Measurements from ENCODE around the gene SNED1. TPM values are rescaled to one million over a fixed set of nuclear protein-coding genes. Genes with fewer than 3 reads are reported as not detected.

The SNED1 gene
- polyA plus RNA-seq, 1 donor (not counting 4 experiments of a cell fraction or from before 2014, with no cell fraction given) = 0.12 TPM

DNA sequence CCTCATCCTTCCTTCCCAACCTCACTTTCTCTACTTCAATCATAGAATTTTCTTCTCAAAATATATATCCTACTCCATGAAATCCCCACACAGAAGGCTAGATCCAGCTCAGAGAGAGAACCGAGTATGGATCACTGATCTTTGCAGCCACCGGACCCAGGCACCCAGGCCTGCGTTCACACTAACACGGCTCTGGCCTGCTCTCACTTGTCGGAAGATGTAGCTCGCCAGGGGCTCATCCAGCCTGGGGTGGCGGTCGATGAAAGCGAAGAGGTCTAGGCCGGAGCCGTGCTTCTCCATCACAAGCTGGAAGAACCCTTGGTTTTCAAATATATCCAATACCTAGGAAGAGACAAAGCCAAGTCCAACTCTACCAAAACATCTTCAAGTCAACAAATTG, 116.4 kb downstream of the SNED1 start:
- Histone ChIP-seq H3K4me3 (ENCODE audit: control insufficient read depth in 2 of 3, extremely low read depth in 1 of 3, insufficient read depth in 2 of 3, low read depth in 1 of 3, low read length in 3 of 3) (no peak overlapping the region), H3K9me1 (ENCODE audit: control insufficient read depth, extremely low read depth, insufficient read depth, low read length) (no peaks in the 10 kb centered on the region), H3K9me3 (ENCODE audit: control insufficient read depth, low read depth, low read length) (no peaks in the 10 kb centered on the region), H4K20me1 (ENCODE audit: control insufficient read depth, extremely low read depth, insufficient read depth, low read length) (no peaks in the 10 kb centered on the region), H3K4me2 (ENCODE audit: control insufficient read depth, extremely low read depth, insufficient read depth, low read depth, low read length) (no peak overlapping the region), H2AFZ (ENCODE audit: control insufficient read depth, low read length) (no peak overlapping the region), H3K79me2 (ENCODE audit: control insufficient read depth, insufficient read depth, low read length) (no peaks in the 10 kb centered on the region), H3K4me1 (ENCODE audit: control insufficient read depth, extremely low read depth, insufficient read depth, low read length) (no peaks in the 10 kb centered on the region), H3K36me3 (ENCODE audit: control insufficient read depth in 2 of 2, extremely low read depth in 1 of 2, insufficient read depth in 2 of 2, low read length in 2 of 2) (peaks cover 0 to 3% of the 10 kb centered on the region in 2 experiments), H3K27me3 (ENCODE audit: control insufficient read depth, extremely low read depth, insufficient read depth, low read length) (no peaks in the 10 kb centered on the region), H3K27ac (ENCODE audit: control insufficient read depth, insufficient read depth, low read length) (no peak overlapping the region), H3K9ac (ENCODE audit: control insufficient read depth, extremely low read depth, insufficient read depth, low read length) (no peak overlapping the region)
- TF ChIP-seq, protein P1, sequence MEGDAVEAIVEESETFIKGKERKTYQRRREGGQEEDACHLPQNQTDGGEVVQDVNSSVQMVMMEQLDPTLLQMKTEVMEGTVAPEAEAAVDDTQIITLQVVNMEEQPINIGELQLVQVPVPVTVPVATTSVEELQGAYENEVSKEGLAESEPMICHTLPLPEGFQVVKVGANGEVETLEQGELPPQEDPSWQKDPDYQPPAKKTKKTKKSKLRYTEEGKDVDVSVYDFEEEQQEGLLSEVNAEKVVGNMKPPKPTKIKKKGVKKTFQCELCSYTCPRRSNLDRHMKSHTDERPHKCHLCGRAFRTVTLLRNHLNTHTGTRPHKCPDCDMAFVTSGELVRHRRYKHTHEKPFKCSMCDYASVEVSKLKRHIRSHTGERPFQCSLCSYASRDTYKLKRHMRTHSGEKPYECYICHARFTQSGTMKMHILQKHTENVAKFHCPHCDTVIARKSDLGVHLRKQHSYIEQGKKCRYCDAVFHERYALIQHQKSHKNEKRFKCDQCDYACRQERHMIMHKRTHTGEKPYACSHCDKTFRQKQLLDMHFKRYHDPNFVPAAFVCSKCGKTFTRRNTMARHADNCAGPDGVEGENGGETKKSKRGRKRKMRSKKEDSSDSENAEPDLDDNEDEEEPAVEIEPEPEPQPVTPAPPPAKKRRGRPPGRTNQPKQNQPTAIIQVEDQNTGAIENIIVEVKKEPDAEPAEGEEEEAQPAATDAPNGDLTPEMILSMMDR (optimal IDR thresholded peaks at IDR 0.05 in 1 of 3, IDR thresholded peaks at IDR 0.05 in 1 of 3, conservative IDR thresholded peaks at IDR 0.05 in 1 of 3; ENCODE audit: extremely low read depth in 1 of 3, insufficient read depth in 2 of 3, low read length in 3 of 3) = no peak
- TF ChIP-seq EZH2 (IDR thresholded peaks at IDR 0.05; ENCODE audit: low read length) = no peak
- dilution Hi-C loops (cut with MboI; ENCODE audit: extremely low pct_ligation_motif_present, low sequenced_read_pairs) = no loop called here
- DNase-seq (ENCODE audit: low read depth, low spot score) (no peak), FAIRE-seq (no peak)

DNA sequence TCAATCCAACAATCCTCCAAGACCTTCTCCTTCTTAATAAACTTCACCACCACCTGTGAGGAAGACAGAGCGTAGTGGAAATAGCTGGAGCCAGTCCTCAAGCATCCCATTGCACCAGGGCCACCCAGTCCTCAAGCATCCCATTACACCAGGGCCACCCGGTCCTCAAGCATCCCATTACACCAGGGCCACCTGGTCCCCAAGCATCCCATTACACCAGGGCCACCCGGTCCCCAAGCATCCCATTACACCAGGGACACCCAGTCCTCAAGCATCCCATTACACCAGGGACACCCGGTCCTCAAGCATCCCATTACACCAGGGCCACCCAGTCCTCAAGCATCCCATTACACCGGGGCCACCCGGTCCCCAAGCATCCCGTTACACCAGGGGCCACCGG, 116.9 kb downstream of the SNED1 start:
- DNase-seq (ENCODE audit: low read depth, low spot score) (no peak), FAIRE-seq (no peak)
- dilution Hi-C loops (cut with MboI; ENCODE audit: extremely low pct_ligation_motif_present, low sequenced_read_pairs) = no loop called here
- Histone ChIP-seq H3K4me3 (ENCODE audit: control insufficient read depth in 2 of 3, extremely low read depth in 1 of 3, insufficient read depth in 2 of 3, low read depth in 1 of 3, low read length in 3 of 3) (no peak overlapping the region), H3K27ac (ENCODE audit: control insufficient read depth, insufficient read depth, low read length) (no peak overlapping the region), H3K9me1 (ENCODE audit: control insufficient read depth, extremely low read depth, insufficient read depth, low read length) (no peaks in the 10 kb centered on the region), H3K27me3 (ENCODE audit: control insufficient read depth, extremely low read depth, insufficient read depth, low read length) (no peaks in the 10 kb centered on the region), H3K4me2 (ENCODE audit: control insufficient read depth, extremely low read depth, insufficient read depth, low read depth, low read length) (no peak overlapping the region), H3K36me3 (ENCODE audit: control insufficient read depth in 2 of 2, extremely low read depth in 1 of 2, insufficient read depth in 2 of 2, low read length in 2 of 2) (peaks cover 0 to 3% of the 10 kb centered on the region in 2 experiments), H4K20me1 (ENCODE audit: control insufficient read depth, extremely low read depth, insufficient read depth, low read length) (no peaks in the 10 kb centered on the region), H3K9ac (ENCODE audit: control insufficient read depth, extremely low read depth, insufficient read depth, low read length) (no peak overlapping the region), H2AFZ (ENCODE audit: control insufficient read depth, low read length) (no peak overlapping the region), H3K4me1 (ENCODE audit: control insufficient read depth, extremely low read depth, insufficient read depth, low read length) (no peaks in the 10 kb centered on the region), H3K9me3 (ENCODE audit: control insufficient read depth, low read depth, low read length) (no peaks in the 10 kb centered on the region), H3K79me2 (ENCODE audit: control insufficient read depth, insufficient read depth, low read length) (no peaks in the 10 kb centered on the region)
- TF ChIP-seq, protein P1 (optimal IDR thresholded peaks at IDR 0.05 in 1 of 3, IDR thresholded peaks at IDR 0.05 in 1 of 3, conservative IDR thresholded peaks at IDR 0.05 in 1 of 3; ENCODE audit: extremely low read depth in 1 of 3, insufficient read depth in 2 of 3, low read length in 3 of 3) = no peak
- no peak for TF ChIP-seq EZH2 (IDR thresholded peaks at IDR 0.05; ENCODE audit: low read length)
